NB4 (cell line): ENCODE measurements around the gene PDGFB.

Experiments used
- POLR2A ChIP-seq: IDR thresholded peaks from 2 replicates; pipeline ENCODE4 v1.6.1; 2011; ENCODE audit warnings: mild to moderate bottlenecking; ENCODE audit not compliant: insufficient read length; ENCODE audit errors: extremely low read depth
- TF ChIP-seq, protein P1 (sequence below): IDR thresholded peaks from one replicate; pipeline ENCODE4 v1.5.1; 2012; ENCODE audit warnings: low read depth, low read length

DNA sequence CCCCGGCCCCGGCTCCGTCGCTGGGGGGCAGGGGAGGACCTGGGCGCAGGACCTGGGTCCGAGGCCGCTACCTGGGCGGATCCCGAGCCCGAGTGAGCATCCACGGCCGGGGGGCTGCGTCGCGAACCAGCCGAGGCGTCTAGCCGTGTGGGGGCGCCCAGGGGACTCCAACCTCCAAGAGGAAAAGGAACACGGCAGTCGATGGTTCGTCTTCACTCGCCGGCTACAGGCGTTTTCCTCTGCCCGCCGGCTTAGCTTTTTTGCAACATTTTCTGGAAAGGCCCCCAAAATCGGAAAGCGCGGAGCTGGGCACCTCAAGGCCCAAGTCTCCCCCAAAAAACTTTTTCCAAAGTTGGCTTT, 666 bp downstream of the PDGFB start:
- TF ChIP-seq, protein P1, sequence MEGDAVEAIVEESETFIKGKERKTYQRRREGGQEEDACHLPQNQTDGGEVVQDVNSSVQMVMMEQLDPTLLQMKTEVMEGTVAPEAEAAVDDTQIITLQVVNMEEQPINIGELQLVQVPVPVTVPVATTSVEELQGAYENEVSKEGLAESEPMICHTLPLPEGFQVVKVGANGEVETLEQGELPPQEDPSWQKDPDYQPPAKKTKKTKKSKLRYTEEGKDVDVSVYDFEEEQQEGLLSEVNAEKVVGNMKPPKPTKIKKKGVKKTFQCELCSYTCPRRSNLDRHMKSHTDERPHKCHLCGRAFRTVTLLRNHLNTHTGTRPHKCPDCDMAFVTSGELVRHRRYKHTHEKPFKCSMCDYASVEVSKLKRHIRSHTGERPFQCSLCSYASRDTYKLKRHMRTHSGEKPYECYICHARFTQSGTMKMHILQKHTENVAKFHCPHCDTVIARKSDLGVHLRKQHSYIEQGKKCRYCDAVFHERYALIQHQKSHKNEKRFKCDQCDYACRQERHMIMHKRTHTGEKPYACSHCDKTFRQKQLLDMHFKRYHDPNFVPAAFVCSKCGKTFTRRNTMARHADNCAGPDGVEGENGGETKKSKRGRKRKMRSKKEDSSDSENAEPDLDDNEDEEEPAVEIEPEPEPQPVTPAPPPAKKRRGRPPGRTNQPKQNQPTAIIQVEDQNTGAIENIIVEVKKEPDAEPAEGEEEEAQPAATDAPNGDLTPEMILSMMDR: no peak
- TF ChIP-seq POLR2A: no peak
